Measurements from ENCODE around the gene RASA2.
"Not testable (repeated sequence)": the region's sequence is repeated elsewhere in the genome, so short reads cannot be mapped to it uniquely, and the experiment has no call there.

RASA2 gene

GRCh38 chr3:141578202-141578973 lies 91.6 kb downstream of the RASA2 start:
- DNase-seq (ENCODE audit: low spot score): no peak

GRCh38 chr3:141594357-141594756 lies 107.5 kb downstream of the RASA2 start:
- no peak for DNase-seq (ENCODE audit: low spot score)

- DNase-seq (ENCODE audit: low spot score): no peak
Measured at GRCh38 chr3:141597931-141598330, 111.1 kb downstream of the RASA2 start.

GRCh38 chr3:141600331-141600730 lies 113.5 kb downstream of the RASA2 start:
- no peak for DNase-seq (ENCODE audit: low spot score)

- DNase-seq (ENCODE audit: low spot score): no peak
Measured at GRCh38 chr3:141602706-141603105, 115.9 kb downstream of the RASA2 start.

GRCh38 chr3:141603473-141604035 lies 116.7 kb downstream of the RASA2 start:
- DNase-seq (ENCODE audit: low spot score): no peak

GRCh38 chr3:141605883-141606282 lies 119.1 kb downstream of the RASA2 start:
- no peak for DNase-seq (ENCODE audit: low spot score)

- no peak for DNase-seq (ENCODE audit: low spot score)
Measured at GRCh38 chr3:141608438-141608837, 121.6 kb downstream of the RASA2 start.

GRCh38 chr3:141610939-141611338 lies 124.1 kb downstream of the RASA2 start:
- no peak for DNase-seq (ENCODE audit: low spot score)

- DNase-seq (ENCODE audit: low spot score): no peak
Measured at GRCh38 chr3:141618103-141618910, 131.5 kb downstream of the RASA2 start.

GRCh38 chr3:141618938-141619337 lies 132.1 kb downstream of the RASA2 start:
- no peak for DNase-seq (ENCODE audit: low spot score)

GRCh38 chr3:141619450-141619849 lies 132.6 kb downstream of the RASA2 start:
- DNase-seq (ENCODE audit: low spot score): no peak

- no peak for DNase-seq (ENCODE audit: low spot score)
Measured at GRCh38 chr3:141623691-141624090, 136.9 kb downstream of the RASA2 start.

- no peak for DNase-seq (ENCODE audit: low spot score)
Measured at GRCh38 chr3:141625506-141625905, 138.7 kb downstream of the RASA2 start.

GRCh38 chr3:141628334-141628733 lies 141.5 kb downstream of the RASA2 start:
- not testable (repeated sequence) for DNase-seq (ENCODE audit: low spot score)

- not testable (repeated sequence) for DNase-seq (ENCODE audit: low spot score)
Measured at GRCh38 chr3:141628868-141629441, 142.1 kb downstream of the RASA2 start.

- no peak for DNase-seq (ENCODE audit: low spot score)
Measured at GRCh38 chr3:141629976-141630375, 143.1 kb downstream of the RASA2 start.

GRCh38 chr3:141632779-141633374 lies 146.1 kb downstream of the RASA2 start:
- DNase-seq (ENCODE audit: low spot score): no peak

- DNase-seq (ENCODE audit: low spot score): no peak
Measured at GRCh38 chr3:141642215-141642614, 155.4 kb downstream of the RASA2 start.

- no peak for DNase-seq (ENCODE audit: low spot score)
Measured at GRCh38 chr3:141643391-141643790, 156.6 kb downstream of the RASA2 start.

GRCh38 chr3:141643796-141644195 lies 157.0 kb downstream of the RASA2 start:
- no peak for DNase-seq (ENCODE audit: low spot score)

GRCh38 chr3:141644931-141645330 lies 158.1 kb downstream of the RASA2 start:
- DNase-seq (ENCODE audit: low spot score): no peak

All from putamen (tissue), 1 donor.